NCI-H2196 (cell line): ENCODE measurements around the gene MTMR1.
A peak's percentile ranks its signal among the peaks of the same experiment; 100 is the strongest.

Source experiments
- DNase-seq: peaks from one replicate; lab custom pipeline; 2025; ENCODE audit not compliant: unreplicated experiment; lab: John Stamatoyannopoulos, UW

MTMR1 gene

GRCh38 chrX:150692831-150693724 is at the start of gene MTMR1:
TSS of gene MTMR1 (plus strand) at chrX:150693396. CDS start at chrX:150693531, 135 bp downstream.
- peak; percentile 25 for DNase-seq

- DNase-seq = no peak
Measured at GRCh38 chrX:150643958-150644357, 49.2 kb upstream of the MTMR1 start.

GRCh38 chrX:150644422-150644821 is 48.8 kb upstream of the MTMR1 start:
- no peak for DNase-seq

- no peak for DNase-seq
Measured at GRCh38 chrX:150647331-150647730, 45.9 kb upstream of the MTMR1 start.

GRCh38 chrX:150648296-150648940 is 44.8 kb upstream of the MTMR1 start:
- DNase-seq = no peak

- DNase-seq = peak; percentile 2
Measured at GRCh38 chrX:150649096-150649870, 43.9 kb upstream of the MTMR1 start.

- no peak for DNase-seq
Measured at GRCh38 chrX:150651906-150652305, 41.3 kb upstream of the MTMR1 start.

GRCh38 chrX:150655788-150656187 is 37.4 kb upstream of the MTMR1 start:
- DNase-seq = no peak

GRCh38 chrX:150663073-150663472 is 30.1 kb upstream of the MTMR1 start:
- no peak for DNase-seq

GRCh38 chrX:150664290-150664689 is 28.9 kb upstream of the MTMR1 start:
- peak; percentile 24 for DNase-seq

- no peak for DNase-seq
Measured at GRCh38 chrX:150676221-150676620, 17.0 kb upstream of the MTMR1 start.

- peak; percentile 32 for DNase-seq
Measured at GRCh38 chrX:150680974-150681373, 12.2 kb upstream of the MTMR1 start.

GRCh38 chrX:150683112-150683511 is 10.1 kb upstream of the MTMR1 start:
- no peak for DNase-seq

- peak; percentile 45 for DNase-seq
Measured at GRCh38 chrX:150683536-150684146, 9.6 kb upstream of the MTMR1 start.

- no peak for DNase-seq
Measured at GRCh38 chrX:150688911-150689451, 4.2 kb upstream of the MTMR1 start.

GRCh38 chrX:150690126-150690525 is 3.1 kb upstream of the MTMR1 start:
- DNase-seq = no peak

- DNase-seq = no peak
Measured at GRCh38 chrX:150692296-150692695, 900 bp upstream of the MTMR1 start.

GRCh38 chrX:150693725-150694574 is 754 bp downstream of the MTMR1 start:
- DNase-seq = peak; percentile 70

GRCh38 chrX:150694738-150695410 is 1.7 kb downstream of the MTMR1 start:
- no peak for DNase-seq
